Testis (tissue), 2 donors: ENCODE measurements around the gene CD63.

Experiments
- POLR2A ChIP-seq: fragments of 450-650 bp; IDR thresholded peaks from one replicate; pipeline ENCODE4 v1.6.1; 2017; ENCODE audit warnings: antibody characterized with exemption, mild to moderate bottlenecking, moderate library complexity
- TF ChIP-seq, protein P1 (sequence below), 3 experiments: fragments of 450-650 bp in 2 of 3; fragments of 200-600 bp in 1 of 3; sonication (generic) in 1 of 3; IDR thresholded peaks; one replicate each; pipeline ENCODE4 v1.5.1; 2016 to 2019; ENCODE audit warnings: antibody characterized with exemption in 3 of 3, mild to moderate bottlenecking in 2 of 3, moderate library complexity in 1 of 3

DNA sequence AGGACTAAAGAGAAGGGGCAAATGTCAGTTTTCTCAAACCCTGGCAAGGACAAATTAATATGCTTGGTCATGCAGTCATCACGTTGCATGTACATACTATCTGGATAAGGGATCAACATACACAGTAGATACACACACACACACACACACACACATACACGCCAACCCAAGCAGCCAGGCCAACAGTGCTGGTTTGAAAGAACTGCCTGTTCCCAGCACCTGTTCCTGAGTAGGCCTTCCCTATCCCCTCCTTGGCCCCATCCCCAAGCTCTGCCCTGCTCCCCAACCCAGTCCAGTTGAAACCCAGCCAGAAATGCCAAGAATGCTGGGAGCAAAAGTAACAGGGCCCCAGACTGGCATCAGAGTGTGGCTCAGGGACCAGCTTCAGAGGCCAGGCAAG lies 25.5 kb downstream of the CD63 start:
- TF ChIP-seq POLR2A, result no peak
- TF ChIP-seq, protein P1, sequence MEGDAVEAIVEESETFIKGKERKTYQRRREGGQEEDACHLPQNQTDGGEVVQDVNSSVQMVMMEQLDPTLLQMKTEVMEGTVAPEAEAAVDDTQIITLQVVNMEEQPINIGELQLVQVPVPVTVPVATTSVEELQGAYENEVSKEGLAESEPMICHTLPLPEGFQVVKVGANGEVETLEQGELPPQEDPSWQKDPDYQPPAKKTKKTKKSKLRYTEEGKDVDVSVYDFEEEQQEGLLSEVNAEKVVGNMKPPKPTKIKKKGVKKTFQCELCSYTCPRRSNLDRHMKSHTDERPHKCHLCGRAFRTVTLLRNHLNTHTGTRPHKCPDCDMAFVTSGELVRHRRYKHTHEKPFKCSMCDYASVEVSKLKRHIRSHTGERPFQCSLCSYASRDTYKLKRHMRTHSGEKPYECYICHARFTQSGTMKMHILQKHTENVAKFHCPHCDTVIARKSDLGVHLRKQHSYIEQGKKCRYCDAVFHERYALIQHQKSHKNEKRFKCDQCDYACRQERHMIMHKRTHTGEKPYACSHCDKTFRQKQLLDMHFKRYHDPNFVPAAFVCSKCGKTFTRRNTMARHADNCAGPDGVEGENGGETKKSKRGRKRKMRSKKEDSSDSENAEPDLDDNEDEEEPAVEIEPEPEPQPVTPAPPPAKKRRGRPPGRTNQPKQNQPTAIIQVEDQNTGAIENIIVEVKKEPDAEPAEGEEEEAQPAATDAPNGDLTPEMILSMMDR (IDR thresholded peaks at IDR 0.05), result no peak
